WTC11 (cell line): Measurements from ENCODE around the gene PDE8A. TPM values are rescaled to one million over a fixed set of nuclear protein-coding genes. Genes with fewer than 3 reads are reported as not detected.

Source experiments
- ATAC-seq: fragments of 200-7000 bp; cut with Tn5 transposase; 2 replicates; pipeline ENCODE4 v1.10.0; 2021; ENCODE audit warnings: mild to moderate bottlenecking, moderate library complexity
- CTCF ChIA-PET: fragments of 300-600 bp; sonication (Branson Sonifier 250); formaldehyde crosslinking; loops from one replicate; lab custom pipeline; 2021; ENCODE audit warnings: antibody characterized with exemption; lab: Charles Lee
- POLR2A ChIA-PET: fragments of 350-600 bp; sonication (Branson Sonifier 250); formaldehyde crosslinking; loops from one replicate; lab custom pipeline; 2021; ENCODE audit warnings: antibody characterized with exemption; lab: Charles Lee
- DNase-seq: peaks from one replicate; pipeline ENCODE4 v3.0.0; 2021; ENCODE audit warnings: low spot score
- H3K27ac Mint-ChIP-seq: 2 replicates; pipeline ENCODE4 v1.8.0; 2021; ENCODE audit warnings: mixed read lengths
- H3K27me3 Mint-ChIP-seq: 2 replicates; pipeline ENCODE4 v1.8.0; 2021; ENCODE audit warnings: low read depth, mild to moderate bottlenecking, moderate library complexity, mixed read lengths
- H3K36me3 Mint-ChIP-seq: 2 replicates; pipeline ENCODE4 v1.8.0; 2021; ENCODE audit warnings: mixed read lengths
- H3K4me1 Mint-ChIP-seq: 2 replicates; pipeline ENCODE4 v1.8.0; 2022; ENCODE audit warnings: mixed read lengths
- H3K4me3 Mint-ChIP-seq: 2 replicates; pipeline ENCODE4 v1.8.0; 2021; ENCODE audit warnings: mild to moderate bottlenecking, moderate library complexity, mixed read lengths
- H3K9me3 Mint-ChIP-seq: 2 replicates; pipeline ENCODE4 v1.8.0; 2021; ENCODE audit warnings: mixed read lengths
- CREM ChIP-seq: sonication (generic); formaldehyde crosslinking; IDR thresholded peaks from 2 replicates; pipeline ENCODE4 v1.8.1; 2022; ENCODE audit warnings: mild to moderate bottlenecking, missing genetic modification reagents, moderate library complexity
- ESRRA ChIP-seq: sonication (generic); formaldehyde crosslinking; IDR thresholded peaks from 2 replicates; pipeline ENCODE4 v1.8.1; 2022; ENCODE audit warnings: mild to moderate bottlenecking, missing genetic modification reagents, borderline replicate concordance
- GTF2I ChIP-seq: fragments of 250-450 bp; sonication (Bioruptor Pico); conservative IDR thresholded peaks from 2 replicates; pipeline ENCODE4 v1.4.0; 2021; ENCODE audit warnings: mild to moderate bottlenecking
- IRF2 ChIP-seq: sonication (generic); formaldehyde crosslinking; IDR thresholded peaks from 2 replicates; pipeline ENCODE4 v1.8.0; 2022; ENCODE audit warnings: low read depth, missing genetic modification reagents, borderline replicate concordance
- JAZF1 ChIP-seq: fragments of 250-450 bp; sonication (Bioruptor Pico); IDR thresholded peaks from 2 replicates; pipeline ENCODE4 v1.9.0; 2021; ENCODE audit warnings: moderate library complexity, mild to moderate bottlenecking, inconsistent platforms
- SOX15 ChIP-seq: fragments of 250-450 bp; sonication (Bioruptor Pico); IDR thresholded peaks from 2 replicates; pipeline ENCODE4 v1.9.0; 2021; ENCODE audit warnings: mild to moderate bottlenecking
- ZNF138 ChIP-seq: sonication (generic); formaldehyde crosslinking; conservative IDR thresholded peaks from 2 replicates; pipeline ENCODE4 v1.8.1; 2022; ENCODE audit warnings: mild to moderate bottlenecking, moderate library complexity, missing genetic modification reagents
- ZNF263 ChIP-seq: sonication (generic); formaldehyde crosslinking; IDR thresholded peaks from 2 replicates; pipeline ENCODE4 v1.8.1; 2022; ENCODE audit warnings: low read depth, mild to moderate bottlenecking, moderate library complexity, missing genetic modification reagents
- ZNF317 ChIP-seq: sonication (generic); formaldehyde crosslinking; IDR thresholded peaks from 2 replicates; pipeline ENCODE4 v1.8.1; 2023; ENCODE audit warnings: low read depth, mild to moderate bottlenecking, moderate library complexity, missing genetic modification reagents, borderline replicate concordance
- ZNF396 ChIP-seq: fragments of 250-450 bp; sonication (Bioruptor Pico); IDR thresholded peaks from 2 replicates; pipeline ENCODE4 v1.8.0; 2021; ENCODE audit warnings: mild to moderate bottlenecking, moderate library complexity, borderline replicate concordance
- total RNA-seq: library from RNA; stranded (reverse); gene quantifications from 3 replicates; pipeline ENCODE4 v1.2.3, GENCODE V29; 2021
- TF ChIP-seq, protein P1 (sequence below): sonication (generic); formaldehyde crosslinking; conservative IDR thresholded peaks from 2 replicates; pipeline ENCODE4 v1.8.1; 2022; ENCODE audit warnings: mild to moderate bottlenecking, missing genetic modification reagents
- TF ChIP-seq, protein P2 (sequence below): sonication (generic); formaldehyde crosslinking; IDR thresholded peaks from 2 replicates; pipeline ENCODE4 v1.8.1; 2023; ENCODE audit warnings: mild to moderate bottlenecking, moderate library complexity, missing genetic modification reagents
- TF ChIP-seq, protein P3 (sequence below): fragments of 200-600 bp; IDR thresholded peaks from 2 replicates; pipeline ENCODE4 v1.8.0; 2022; ENCODE audit warnings: antibody characterized with exemption
- TF ChIP-seq, protein P4 (sequence below): fragments of 250-450 bp; sonication (Bioruptor Pico); IDR thresholded peaks from 2 replicates; pipeline ENCODE4 v1.9.0; 2021; ENCODE audit warnings: mild to moderate bottlenecking
- TF ChIP-seq, protein P5 (sequence below): sonication (generic); formaldehyde crosslinking; IDR thresholded peaks from 2 replicates; pipeline ENCODE4 v1.8.0; 2022; ENCODE audit warnings: mild to moderate bottlenecking, missing genetic modification reagents
- TF ChIP-seq, protein P6 (sequence below): sonication (generic); formaldehyde crosslinking; IDR thresholded peaks from 2 replicates; pipeline ENCODE4 v1.8.1; 2023; ENCODE audit warnings: mild to moderate bottlenecking, missing genetic modification reagents
- TF ChIP-seq, protein P7 (sequence below): fragments of 250-450 bp; sonication (Bioruptor Pico); IDR thresholded peaks from 2 replicates; pipeline ENCODE4 v1.9.0; 2021; ENCODE audit warnings: mild to moderate bottlenecking
- TF ChIP-seq, protein P8 (sequence below): sonication (generic); formaldehyde crosslinking; IDR thresholded peaks from 2 replicates; pipeline ENCODE4 v1.8.0; 2023; ENCODE audit warnings: missing genetic modification reagents, mild to moderate bottlenecking, borderline replicate concordance
- TF ChIP-seq, protein P9 (sequence below): sonication (generic); formaldehyde crosslinking; IDR thresholded peaks from 2 replicates; pipeline ENCODE4 v1.8.1; 2023; ENCODE audit warnings: mild to moderate bottlenecking, missing genetic modification reagents

PDE8A gene
- total RNA-seq, 1 experiment from 2014 or later: 13.9 TPM

DNA sequence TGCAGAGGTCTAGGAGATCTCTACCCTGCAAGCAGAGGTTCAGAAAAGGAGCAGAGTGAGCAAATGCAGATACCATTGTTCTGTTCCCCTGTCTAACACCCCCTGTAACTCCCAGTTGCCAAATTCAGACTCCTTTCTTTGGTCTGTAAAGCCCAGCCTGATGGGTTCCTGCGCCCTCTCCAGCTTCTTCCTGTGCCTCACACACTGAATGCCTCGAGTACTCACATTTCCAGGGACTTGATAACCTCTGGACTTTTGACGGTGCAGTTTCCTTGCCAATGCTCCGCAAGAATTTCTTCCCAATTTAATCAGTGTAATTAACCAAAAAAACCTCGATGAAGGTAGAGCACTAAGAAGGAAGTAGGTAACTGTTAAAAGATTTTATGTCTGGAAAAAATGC, 19.3 kb downstream of the PDE8A start:
- ChIA-PET CTCF (interaction anchor here (1.0 to 1.6 kb wide), 2 partner anchors 13 to 168 kb away, joined by 3 to 5 read pairs; no protein-coding TSS in a partner anchor), POLR2A (interaction anchor here (0.6 kb wide), 1 partner anchor 294 kb away, joined by 7 read pairs; no protein-coding TSS in a partner anchor)
- H3K4me1 Mint-ChIP-seq: peaks cover 7% of the 10 kb centered on the region; the same call in 1 of the 2 replicates
- H3K4me3 Mint-ChIP-seq: no peak overlapping the region
- no peaks in the 10 kb centered on the region for H3K27me3 Mint-ChIP-seq
- ATAC-seq (no peak), DNase-seq (no peak)
- no peak overlapping the region for H3K27ac Mint-ChIP-seq
- TF ChIP-seq, protein P1, sequence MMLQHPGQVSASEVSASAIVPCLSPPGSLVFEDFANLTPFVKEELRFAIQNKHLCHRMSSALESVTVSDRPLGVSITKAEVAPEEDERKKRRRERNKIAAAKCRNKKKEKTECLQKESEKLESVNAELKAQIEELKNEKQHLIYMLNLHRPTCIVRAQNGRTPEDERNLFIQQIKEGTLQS (CRISPR knock-in tag): no peak
- TF ChIP-seq, protein P2, sequence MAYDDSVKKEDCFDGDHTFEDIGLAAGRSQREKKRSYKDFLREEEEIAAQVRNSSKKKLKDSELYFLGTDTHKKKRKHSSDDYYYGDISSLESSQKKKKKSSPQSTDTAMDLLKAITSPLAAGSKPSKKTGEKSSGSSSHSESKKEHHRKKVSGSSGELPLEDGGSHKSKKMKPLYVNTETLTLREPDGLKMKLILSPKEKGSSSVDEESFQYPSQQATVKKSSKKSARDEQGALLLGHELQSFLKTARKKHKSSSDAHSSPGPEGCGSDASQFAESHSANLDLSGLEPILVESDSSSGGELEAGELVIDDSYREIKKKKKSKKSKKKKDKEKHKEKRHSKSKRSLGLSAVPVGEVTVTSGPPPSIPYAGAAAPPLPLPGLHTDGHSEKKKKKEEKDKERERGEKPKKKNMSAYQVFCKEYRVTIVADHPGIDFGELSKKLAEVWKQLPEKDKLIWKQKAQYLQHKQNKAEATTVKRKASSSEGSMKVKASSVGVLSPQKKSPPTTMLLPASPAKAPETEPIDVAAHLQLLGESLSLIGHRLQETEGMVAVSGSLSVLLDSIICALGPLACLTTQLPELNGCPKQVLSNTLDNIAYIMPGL (CRISPR knock-in tag): no peak
- TF ChIP-seq GTF2I (CRISPR knock-in tag) (no peak), ZNF396 (no peak), JAZF1 (CRISPR knock-in tag) (no peak), SOX15 (no peak), ZNF138 (CRISPR knock-in tag) (no peak), ESRRA (CRISPR knock-in tag) (no peak)
- TF ChIP-seq, protein P3, sequence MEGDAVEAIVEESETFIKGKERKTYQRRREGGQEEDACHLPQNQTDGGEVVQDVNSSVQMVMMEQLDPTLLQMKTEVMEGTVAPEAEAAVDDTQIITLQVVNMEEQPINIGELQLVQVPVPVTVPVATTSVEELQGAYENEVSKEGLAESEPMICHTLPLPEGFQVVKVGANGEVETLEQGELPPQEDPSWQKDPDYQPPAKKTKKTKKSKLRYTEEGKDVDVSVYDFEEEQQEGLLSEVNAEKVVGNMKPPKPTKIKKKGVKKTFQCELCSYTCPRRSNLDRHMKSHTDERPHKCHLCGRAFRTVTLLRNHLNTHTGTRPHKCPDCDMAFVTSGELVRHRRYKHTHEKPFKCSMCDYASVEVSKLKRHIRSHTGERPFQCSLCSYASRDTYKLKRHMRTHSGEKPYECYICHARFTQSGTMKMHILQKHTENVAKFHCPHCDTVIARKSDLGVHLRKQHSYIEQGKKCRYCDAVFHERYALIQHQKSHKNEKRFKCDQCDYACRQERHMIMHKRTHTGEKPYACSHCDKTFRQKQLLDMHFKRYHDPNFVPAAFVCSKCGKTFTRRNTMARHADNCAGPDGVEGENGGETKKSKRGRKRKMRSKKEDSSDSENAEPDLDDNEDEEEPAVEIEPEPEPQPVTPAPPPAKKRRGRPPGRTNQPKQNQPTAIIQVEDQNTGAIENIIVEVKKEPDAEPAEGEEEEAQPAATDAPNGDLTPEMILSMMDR: no peak
- no peaks in the 10 kb centered on the region for H3K36me3 Mint-ChIP-seq
- H3K9me3 Mint-ChIP-seq: no peaks in the 10 kb centered on the region

DNA sequence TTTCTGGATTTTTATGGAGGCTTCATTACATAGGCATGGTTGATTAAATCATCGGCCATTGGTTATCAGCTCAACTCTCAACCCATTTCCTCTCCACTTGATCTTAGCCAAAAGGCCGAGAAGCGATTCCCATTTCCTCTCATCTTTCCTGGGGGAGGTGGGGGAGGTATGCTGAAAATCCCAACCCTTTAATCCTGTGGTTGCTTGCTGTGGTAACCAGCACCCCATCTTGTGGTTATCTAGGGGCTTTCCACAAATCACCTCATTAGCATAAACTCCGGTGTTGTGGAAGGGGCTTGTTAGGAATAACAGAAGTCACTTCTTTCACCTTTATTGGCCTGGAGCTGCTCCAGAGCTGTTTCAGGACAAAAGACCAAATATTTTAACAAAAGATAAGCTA, 20.9 kb downstream of the PDE8A start:
- CTCF ChIA-PET: interaction anchor here (1.2 kb wide), 2 partner anchors 47 to 166 kb away, joined by 3 to 5 read pairs; no protein-coding TSS in a partner anchor
- TF ChIP-seq, protein P4, sequence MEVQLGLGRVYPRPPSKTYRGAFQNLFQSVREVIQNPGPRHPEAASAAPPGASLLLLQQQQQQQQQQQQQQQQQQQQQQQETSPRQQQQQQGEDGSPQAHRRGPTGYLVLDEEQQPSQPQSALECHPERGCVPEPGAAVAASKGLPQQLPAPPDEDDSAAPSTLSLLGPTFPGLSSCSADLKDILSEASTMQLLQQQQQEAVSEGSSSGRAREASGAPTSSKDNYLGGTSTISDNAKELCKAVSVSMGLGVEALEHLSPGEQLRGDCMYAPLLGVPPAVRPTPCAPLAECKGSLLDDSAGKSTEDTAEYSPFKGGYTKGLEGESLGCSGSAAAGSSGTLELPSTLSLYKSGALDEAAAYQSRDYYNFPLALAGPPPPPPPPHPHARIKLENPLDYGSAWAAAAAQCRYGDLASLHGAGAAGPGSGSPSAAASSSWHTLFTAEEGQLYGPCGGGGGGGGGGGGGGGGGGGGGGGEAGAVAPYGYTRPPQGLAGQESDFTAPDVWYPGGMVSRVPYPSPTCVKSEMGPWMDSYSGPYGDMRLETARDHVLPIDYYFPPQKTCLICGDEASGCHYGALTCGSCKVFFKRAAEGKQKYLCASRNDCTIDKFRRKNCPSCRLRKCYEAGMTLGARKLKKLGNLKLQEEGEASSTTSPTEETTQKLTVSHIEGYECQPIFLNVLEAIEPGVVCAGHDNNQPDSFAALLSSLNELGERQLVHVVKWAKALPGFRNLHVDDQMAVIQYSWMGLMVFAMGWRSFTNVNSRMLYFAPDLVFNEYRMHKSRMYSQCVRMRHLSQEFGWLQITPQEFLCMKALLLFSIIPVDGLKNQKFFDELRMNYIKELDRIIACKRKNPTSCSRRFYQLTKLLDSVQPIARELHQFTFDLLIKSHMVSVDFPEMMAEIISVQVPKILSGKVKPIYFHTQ (CRISPR knock-in tag): no peak
- no peak for TF ChIP-seq ZNF138 (CRISPR knock-in tag)
- no peak for TF ChIP-seq ZNF317 (CRISPR knock-in tag)
- TF ChIP-seq, protein P5, sequence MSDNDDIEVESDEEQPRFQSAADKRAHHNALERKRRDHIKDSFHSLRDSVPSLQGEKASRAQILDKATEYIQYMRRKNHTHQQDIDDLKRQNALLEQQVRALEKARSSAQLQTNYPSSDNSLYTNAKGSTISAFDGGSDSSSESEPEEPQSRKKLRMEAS (CRISPR knock-in tag): no peak
- TF ChIP-seq, protein P6, sequence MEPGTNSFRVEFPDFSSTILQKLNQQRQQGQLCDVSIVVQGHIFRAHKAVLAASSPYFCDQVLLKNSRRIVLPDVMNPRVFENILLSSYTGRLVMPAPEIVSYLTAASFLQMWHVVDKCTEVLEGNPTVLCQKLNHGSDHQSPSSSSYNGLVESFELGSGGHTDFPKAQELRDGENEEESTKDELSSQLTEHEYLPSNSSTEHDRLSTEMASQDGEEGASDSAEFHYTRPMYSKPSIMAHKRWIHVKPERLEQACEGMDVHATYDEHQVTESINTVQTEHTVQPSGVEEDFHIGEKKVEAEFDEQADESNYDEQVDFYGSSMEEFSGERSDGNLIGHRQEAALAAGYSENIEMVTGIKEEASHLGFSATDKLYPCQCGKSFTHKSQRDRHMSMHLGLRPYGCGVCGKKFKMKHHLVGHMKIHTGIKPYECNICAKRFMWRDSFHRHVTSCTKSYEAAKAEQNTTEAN: no peak
- TF ChIP-seq, protein P7, sequence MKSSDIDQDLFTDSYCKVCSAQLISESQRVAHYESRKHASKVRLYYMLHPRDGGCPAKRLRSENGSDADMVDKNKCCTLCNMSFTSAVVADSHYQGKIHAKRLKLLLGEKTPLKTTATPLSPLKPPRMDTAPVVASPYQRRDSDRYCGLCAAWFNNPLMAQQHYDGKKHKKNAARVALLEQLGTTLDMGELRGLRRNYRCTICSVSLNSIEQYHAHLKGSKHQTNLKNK (CRISPR knock-in tag): no peak
- TF ChIP-seq, protein P8, sequence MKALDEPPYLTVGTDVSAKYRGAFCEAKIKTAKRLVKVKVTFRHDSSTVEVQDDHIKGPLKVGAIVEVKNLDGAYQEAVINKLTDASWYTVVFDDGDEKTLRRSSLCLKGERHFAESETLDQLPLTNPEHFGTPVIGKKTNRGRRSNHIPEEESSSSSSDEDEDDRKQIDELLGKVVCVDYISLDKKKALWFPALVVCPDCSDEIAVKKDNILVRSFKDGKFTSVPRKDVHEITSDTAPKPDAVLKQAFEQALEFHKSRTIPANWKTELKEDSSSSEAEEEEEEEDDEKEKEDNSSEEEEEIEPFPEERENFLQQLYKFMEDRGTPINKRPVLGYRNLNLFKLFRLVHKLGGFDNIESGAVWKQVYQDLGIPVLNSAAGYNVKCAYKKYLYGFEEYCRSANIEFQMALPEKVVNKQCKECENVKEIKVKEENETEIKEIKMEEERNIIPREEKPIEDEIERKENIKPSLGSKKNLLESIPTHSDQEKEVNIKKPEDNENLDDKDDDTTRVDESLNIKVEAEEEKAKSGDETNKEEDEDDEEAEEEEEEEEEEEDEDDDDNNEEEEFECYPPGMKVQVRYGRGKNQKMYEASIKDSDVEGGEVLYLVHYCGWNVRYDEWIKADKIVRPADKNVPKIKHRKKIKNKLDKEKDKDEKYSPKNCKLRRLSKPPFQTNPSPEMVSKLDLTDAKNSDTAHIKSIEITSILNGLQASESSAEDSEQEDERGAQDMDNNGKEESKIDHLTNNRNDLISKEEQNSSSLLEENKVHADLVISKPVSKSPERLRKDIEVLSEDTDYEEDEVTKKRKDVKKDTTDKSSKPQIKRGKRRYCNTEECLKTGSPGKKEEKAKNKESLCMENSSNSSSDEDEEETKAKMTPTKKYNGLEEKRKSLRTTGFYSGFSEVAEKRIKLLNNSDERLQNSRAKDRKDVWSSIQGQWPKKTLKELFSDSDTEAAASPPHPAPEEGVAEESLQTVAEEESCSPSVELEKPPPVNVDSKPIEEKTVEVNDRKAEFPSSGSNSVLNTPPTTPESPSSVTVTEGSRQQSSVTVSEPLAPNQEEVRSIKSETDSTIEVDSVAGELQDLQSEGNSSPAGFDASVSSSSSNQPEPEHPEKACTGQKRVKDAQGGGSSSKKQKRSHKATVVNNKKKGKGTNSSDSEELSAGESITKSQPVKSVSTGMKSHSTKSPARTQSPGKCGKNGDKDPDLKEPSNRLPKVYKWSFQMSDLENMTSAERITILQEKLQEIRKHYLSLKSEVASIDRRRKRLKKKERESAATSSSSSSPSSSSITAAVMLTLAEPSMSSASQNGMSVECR (CRISPR knock-in tag): no peak
- TF ChIP-seq, protein P9, sequence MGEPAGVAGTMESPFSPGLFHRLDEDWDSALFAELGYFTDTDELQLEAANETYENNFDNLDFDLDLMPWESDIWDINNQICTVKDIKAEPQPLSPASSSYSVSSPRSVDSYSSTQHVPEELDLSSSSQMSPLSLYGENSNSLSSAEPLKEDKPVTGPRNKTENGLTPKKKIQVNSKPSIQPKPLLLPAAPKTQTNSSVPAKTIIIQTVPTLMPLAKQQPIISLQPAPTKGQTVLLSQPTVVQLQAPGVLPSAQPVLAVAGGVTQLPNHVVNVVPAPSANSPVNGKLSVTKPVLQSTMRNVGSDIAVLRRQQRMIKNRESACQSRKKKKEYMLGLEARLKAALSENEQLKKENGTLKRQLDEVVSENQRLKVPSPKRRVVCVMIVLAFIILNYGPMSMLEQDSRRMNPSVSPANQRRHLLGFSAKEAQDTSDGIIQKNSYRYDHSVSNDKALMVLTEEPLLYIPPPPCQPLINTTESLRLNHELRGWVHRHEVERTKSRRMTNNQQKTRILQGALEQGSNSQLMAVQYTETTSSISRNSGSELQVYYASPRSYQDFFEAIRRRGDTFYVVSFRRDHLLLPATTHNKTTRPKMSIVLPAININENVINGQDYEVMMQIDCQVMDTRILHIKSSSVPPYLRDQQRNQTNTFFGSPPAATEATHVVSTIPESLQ: no peak
- no peak for TF ChIP-seq CREM (CRISPR knock-in tag)
- no peak for TF ChIP-seq IRF2 (CRISPR knock-in tag)
- TF ChIP-seq ZNF263 (CRISPR knock-in tag): no peak

More for the DNA sequence above, 20.9 kb downstream of the PDE8A start:
- no peaks in the 10 kb centered on the region for H3K36me3 Mint-ChIP-seq
- POLR2A ChIA-PET: no interaction called here
- DNase-seq (no peak), ATAC-seq (peak; percentile 39; the same call in 1 of the 2 replicates)
- no peaks in the 10 kb centered on the region for H3K9me3 Mint-ChIP-seq
- peaks cover 7% of the 10 kb centered on the region for H3K4me1 Mint-ChIP-seq
- no peaks in the 10 kb centered on the region for H3K27me3 Mint-ChIP-seq
- no peak overlapping the region for H3K27ac Mint-ChIP-seq
- no peak overlapping the region for H3K4me3 Mint-ChIP-seq
